Panc1 (cell line): ENCODE results near the gene IQGAP1. TPM values are rescaled to one million over a fixed set of nuclear protein-coding genes. Genes with fewer than 3 reads are reported as not detected.

Experiments
- ATAC-seq: fragments of 200-7000 bp; cut with Tn5 transposase; 2 replicates; pipeline ENCODE4 v1.9.1; 2020; ENCODE audit warnings: mild to moderate bottlenecking, moderate library complexity
- BruUV-seq: library from RNA; stranded (reverse); fragments of 400-500 nt; replicated peaks from 2 replicates; lab custom pipeline; 2021; lab: Mats Ljungman, UMichigan
- CTCF ChIA-PET: fragments of 300-600 bp; sonication (Branson Sonifier 250); formaldehyde crosslinking; loops from one replicate; lab custom pipeline; 2022; ENCODE audit warnings: antibody characterized with exemption; lab: Charles Lee
- POLR2A ChIA-PET: fragments of 300-600 bp; sonication (Branson Sonifier 250); formaldehyde crosslinking; loops from one replicate; lab custom pipeline; 2022; ENCODE audit warnings: antibody characterized with exemption; lab: Charles Lee
- DNase-seq: peaks from one replicate; pipeline ENCODE4 v3.0.0-alpha.2; 2010; ENCODE audit warnings: low read depth, low spot score
- H3K27ac ChIP-seq: 2 replicates; pipeline ENCODE4 v1.5.1; 2011; ENCODE audit warnings: mild to moderate bottlenecking, low read length, inconsistent platforms
- H3K27me3 ChIP-seq: fragments of 200-500 bp; sonication (Bioruptor generic); 2 replicates; pipeline ENCODE4 v1.6.0; 2014; ENCODE audit warnings: low read length, inconsistent platforms; ENCODE audit not compliant: control insufficient read depth, insufficient read depth
- H3K36me3 ChIP-seq: fragments of 200-500 bp; sonication (Bioruptor generic); 2 replicates; pipeline ENCODE4 v1.5.1; 2014; ENCODE audit warnings: inconsistent platforms, mild to moderate bottlenecking, low read length, moderate library complexity; ENCODE audit not compliant: control insufficient read depth, insufficient read depth
- H3K4me1 ChIP-seq: 2 replicates; pipeline ENCODE4 v1.5.1; 2011; ENCODE audit warnings: inconsistent platforms, mild to moderate bottlenecking, low read length, moderate library complexity; ENCODE audit not compliant: control insufficient read depth, insufficient read depth
- H3K4me3 ChIP-seq, 2 experiments: 2 replicates each; pipeline ENCODE4 v1.5.1; 2011 to 2012; ENCODE audit warnings: low read depth in 2 of 2, low read length in 2 of 2, mild to moderate bottlenecking in 2 of 2, inconsistent platforms in 1 of 2, moderate library complexity in 1 of 2
- H3K9me3 ChIP-seq: fragments of 200-500 bp; sonication (Bioruptor generic); 2 replicates; pipeline ENCODE4 v1.5.1; 2014; ENCODE audit warnings: low read depth, mild to moderate bottlenecking, inconsistent platforms, low read length, moderate library complexity; ENCODE audit not compliant: control insufficient read depth, insufficient read depth
- CTCF ChIP-seq: fragments of 450-650 bp; IDR thresholded peaks from 2 replicates; pipeline ENCODE4 v1.5.1; 2017; ENCODE audit warnings: mild to moderate bottlenecking
- POLR2AphosphoS5 ChIP-seq: IDR thresholded peaks from 2 replicates; pipeline ENCODE4 v1.6.1; 2012; ENCODE audit warnings: mild to moderate bottlenecking, low read depth, low read length, moderate library complexity
- SIN3A ChIP-seq: IDR thresholded peaks from 2 replicates; pipeline ENCODE4 v1.6.1; 2012; ENCODE audit warnings: low read depth, mild to moderate bottlenecking, low read length, moderate library complexity, borderline replicate concordance; ENCODE audit not compliant: insufficient read depth
- TCF7L2 ChIP-seq: IDR thresholded peaks from 2 replicates; pipeline ENCODE4 v1.6.1; 2011; ENCODE audit warnings: mild to moderate bottlenecking, low read depth, low read length, inconsistent platforms
- in situ Hi-C: cut with HindIII; loops from 2 replicates; pipeline ENCODE4 v1.10.0; 2016; ENCODE audit warnings: low sequenced_read_pairs, low pct_unique_long_range_greater_than_20kb
- intact Hi-C: fragments of 100-400 bp; cut with micrococcal nuclease; formaldehyde crosslinking; loops from one replicate; pipeline ENCODE4 v1.10.0; 2022; ENCODE audit not compliant: unreplicated experiment
- total RNA-seq: library from RNA; stranded (reverse); gene quantifications from one replicate; pipeline ENCODE4 v1.2.1, GENCODE V29; 2021; ENCODE audit not compliant: unreplicated experiment
- TF ChIP-seq, protein P1 (sequence below), 2 experiments: IDR thresholded peaks; 2 replicates each; pipeline ENCODE4 v1.6.1; 2011 to 2012; ENCODE audit warnings: low read depth in 2 of 2, control low read depth in 1 of 2, low read length in 1 of 2, mild to moderate bottlenecking in 1 of 2, moderate library complexity in 1 of 2; ENCODE audit not compliant: insufficient read depth in 1 of 2

The IQGAP1 gene
- total RNA-seq, 1 experiment from 2014 or later: 228 TPM

GRCh38 chr15:90358124-90359033 lies 29.7 kb upstream of the IQGAP1 start:
- peaks cover 11% of the 10 kb centered on the region for H3K4me1 ChIP-seq
- no peaks in the 10 kb centered on the region for H3K9me3 ChIP-seq
- intact Hi-C loops: no loop called here
- POLR2A ChIA-PET: interaction anchor here (0.6 kb wide), 1 partner anchor 83 kb away, joined by 5 read pairs; no protein-coding TSS in a partner anchor
- in situ Hi-C loops: no loop called here
- no peak overlapping the region for H3K4me3 ChIP-seq
- H3K27me3 ChIP-seq: no peaks in the 10 kb centered on the region
- H3K27ac ChIP-seq: no peak overlapping the region
- H3K36me3 ChIP-seq: no peaks in the 10 kb centered on the region
- CTCF ChIA-PET: interaction anchor here (0.7 kb wide), 1 partner anchor 171 kb away, joined by 3 read pairs; no protein-coding TSS in a partner anchor
- DNase-seq (no peak), ATAC-seq (peak; percentile 55; the same call in 1 of the 2 replicates)
- TF ChIP-seq SIN3A: no peak
- no peak for TF ChIP-seq CTCF
- TF ChIP-seq, protein P1, sequence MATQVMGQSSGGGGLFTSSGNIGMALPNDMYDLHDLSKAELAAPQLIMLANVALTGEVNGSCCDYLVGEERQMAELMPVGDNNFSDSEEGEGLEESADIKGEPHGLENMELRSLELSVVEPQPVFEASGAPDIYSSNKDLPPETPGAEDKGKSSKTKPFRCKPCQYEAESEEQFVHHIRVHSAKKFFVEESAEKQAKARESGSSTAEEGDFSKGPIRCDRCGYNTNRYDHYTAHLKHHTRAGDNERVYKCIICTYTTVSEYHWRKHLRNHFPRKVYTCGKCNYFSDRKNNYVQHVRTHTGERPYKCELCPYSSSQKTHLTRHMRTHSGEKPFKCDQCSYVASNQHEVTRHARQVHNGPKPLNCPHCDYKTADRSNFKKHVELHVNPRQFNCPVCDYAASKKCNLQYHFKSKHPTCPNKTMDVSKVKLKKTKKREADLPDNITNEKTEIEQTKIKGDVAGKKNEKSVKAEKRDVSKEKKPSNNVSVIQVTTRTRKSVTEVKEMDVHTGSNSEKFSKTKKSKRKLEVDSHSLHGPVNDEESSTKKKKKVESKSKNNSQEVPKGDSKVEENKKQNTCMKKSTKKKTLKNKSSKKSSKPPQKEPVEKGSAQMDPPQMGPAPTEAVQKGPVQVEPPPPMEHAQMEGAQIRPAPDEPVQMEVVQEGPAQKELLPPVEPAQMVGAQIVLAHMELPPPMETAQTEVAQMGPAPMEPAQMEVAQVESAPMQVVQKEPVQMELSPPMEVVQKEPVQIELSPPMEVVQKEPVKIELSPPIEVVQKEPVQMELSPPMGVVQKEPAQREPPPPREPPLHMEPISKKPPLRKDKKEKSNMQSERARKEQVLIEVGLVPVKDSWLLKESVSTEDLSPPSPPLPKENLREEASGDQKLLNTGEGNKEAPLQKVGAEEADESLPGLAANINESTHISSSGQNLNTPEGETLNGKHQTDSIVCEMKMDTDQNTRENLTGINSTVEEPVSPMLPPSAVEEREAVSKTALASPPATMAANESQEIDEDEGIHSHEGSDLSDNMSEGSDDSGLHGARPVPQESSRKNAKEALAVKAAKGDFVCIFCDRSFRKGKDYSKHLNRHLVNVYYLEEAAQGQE (IDR thresholded peaks at IDR 0.05; ENCODE audit: insufficient read depth in 1 of 2, low read depth in 2 of 2, low read length in 1 of 2): no peak
- no peak for TF ChIP-seq POLR2AphosphoS5
- no peak for TF ChIP-seq TCF7L2
- no TSS peak for BruUV-seq

GRCh38 chr15:90360746-90361145 lies 27.3 kb upstream of the IQGAP1 start:
- ChIA-PET POLR2A (no interaction called here), CTCF (no interaction called here)
- Histone ChIP-seq H3K27ac (no peak overlapping the region), H3K9me3 (no peaks in the 10 kb centered on the region), H3K4me1 (peaks cover 10% of the 10 kb centered on the region), H3K4me3 (no peak overlapping the region), H3K27me3 (no peaks in the 10 kb centered on the region), H3K36me3 (no peaks in the 10 kb centered on the region)
- no TSS peak for BruUV-seq
- DNase-seq (no peak), ATAC-seq (no peak)
- TF ChIP-seq TCF7L2 (no peak), POLR2AphosphoS5 (no peak), CTCF (no peak), SIN3A (no peak)
- TF ChIP-seq, protein P1 (IDR thresholded peaks at IDR 0.05; ENCODE audit: insufficient read depth in 1 of 2, low read depth in 2 of 2, low read length in 1 of 2): no peak
- intact Hi-C loops: no loop called here
- in situ Hi-C loops: no loop called here
